B cell (primary cell): ENCODE results near the gene PPP1R3E. TPM values are rescaled to one million over a fixed set of nuclear protein-coding genes. Genes with fewer than 3 reads are reported as not detected.

Source experiments
- ATAC-seq: fragments of 200-7000 bp; cut with Tn5 transposase; one replicate; pipeline ENCODE4 v1.10.0; 2021; ENCODE audit warnings: low read depth, mild to moderate bottlenecking, moderate number of reproducible peaks, moderate library complexity
- CTCF ChIA-PET: fragments of 350-600 bp; sonication (Branson Sonifier 250); formaldehyde crosslinking; loops from one replicate; lab custom pipeline; 2021; ENCODE audit warnings: antibody characterized with exemption, inconsistent platforms; lab: Charles Lee
- POLR2A ChIA-PET: fragments of 350-600 bp; sonication (Branson Sonifier 250); formaldehyde crosslinking; loops from one replicate; lab custom pipeline; 2021; ENCODE audit warnings: antibody characterized with exemption; lab: Charles Lee
- DNase-seq: peaks from one replicate; pipeline ENCODE4 v3.0.0; 2013
- H2AFZ ChIP-seq: 2 replicates; pipeline ENCODE4 v1.6.1; 2012; ENCODE audit warnings: mild to moderate bottlenecking, low read depth, low read length; ENCODE audit not compliant: insufficient read depth, poor library complexity, severe bottlenecking
- H3K27ac ChIP-seq, 2 donors: 1 replicate in 1 of 2; 2 replicates in 1 of 2; pipeline ENCODE4 v1.5.1; 2012 to 2013; ENCODE audit warnings: low read length in 2 of 2, mild to moderate bottlenecking in 2 of 2, moderate library complexity in 1 of 2
- H3K27me3 ChIP-seq, 4 experiments: fragments of 200-600 bp in 1 of 4; sonication (generic) in 1 of 4; replicated peaks in 1 of 4; 1 replicate in 2 of 4; 2 replicates in 2 of 4; pipeline versions ENCODE4 v1.6.1 to v1.7.0; 2013 to 2016; ENCODE audit warnings: low read length in 3 of 4, mild to moderate bottlenecking in 2 of 4, mixed read lengths in 1 of 4, moderate library complexity in 1 of 4; ENCODE audit not compliant: insufficient read depth in 4 of 4, control insufficient read depth in 3 of 4; ENCODE audit errors: control extremely low read depth in 1 of 4
- H3K36me3 ChIP-seq, 2 experiments: replicated peaks in 1 of 2; 1 replicate in 1 of 2; 2 replicates in 1 of 2; pipeline versions ENCODE4 v1.6.1 to v1.7.1; 2013; ENCODE audit warnings: low read length in 1 of 2; ENCODE audit not compliant: insufficient read depth in 2 of 2, control insufficient read depth in 1 of 2; ENCODE audit errors: control extremely low read depth in 1 of 2, extremely low read depth in 1 of 2
- H3K4me1 ChIP-seq, 2 donors: fragments of 200-600 bp in 1 of 2; sonication (generic) in 1 of 2; 1 replicate in 1 of 2; 2 replicates in 1 of 2; pipeline versions ENCODE4 v1.5.1 to v1.6.1; 2013 to 2017; ENCODE audit warnings: low read length in 2 of 2; ENCODE audit not compliant: control insufficient read depth in 2 of 2, insufficient read depth in 2 of 2
- H3K4me2 ChIP-seq: replicated peaks from 2 replicates; pipeline ENCODE3; 2012; ENCODE audit warnings: mild to moderate bottlenecking, low read depth, low read length; ENCODE audit not compliant: poor library complexity, severe bottlenecking
- H3K4me3 ChIP-seq, 5 experiments: fragments of 200-600 bp in 1 of 5; sonication (generic) in 1 of 5; 1 replicate in 3 of 5; 2 replicates in 2 of 5; pipeline versions ENCODE4 v1.5.1 to v1.7.0; 2011 to 2016; ENCODE audit warnings: low read length in 4 of 5, mild to moderate bottlenecking in 4 of 5, low read depth in 2 of 5, control low read depth in 1 of 5, moderate library complexity in 1 of 5; ENCODE audit not compliant: insufficient read depth in 1 of 5; ENCODE audit errors: control extremely low read depth in 1 of 5, extremely low read depth in 1 of 5
- H3K79me2 ChIP-seq: fragments of 200-600 bp; sonication (generic); one replicate; pipeline ENCODE4 v1.6.0; 2016; ENCODE audit warnings: low read length; ENCODE audit not compliant: control insufficient read depth, insufficient read depth
- H3K9ac ChIP-seq: fragments of 200-600 bp; sonication (generic); 2 replicates; pipeline ENCODE4 v1.6.1; 2017; ENCODE audit warnings: mild to moderate bottlenecking, low read length, moderate library complexity
- H3K9me3 ChIP-seq, 3 donors: one replicate each; pipeline versions ENCODE4 v1.6.1 to v1.7.1; 2013; ENCODE audit warnings: low read length in 2 of 3; ENCODE audit not compliant: control insufficient read depth in 2 of 3, insufficient read depth in 1 of 3; ENCODE audit errors: control extremely low read depth in 1 of 3
- H4K20me1 ChIP-seq: 2 replicates; pipeline ENCODE4 v1.6.0; 2012; ENCODE audit warnings: mild to moderate bottlenecking, low read length; ENCODE audit not compliant: insufficient read depth, control insufficient read depth, poor library complexity, severe bottlenecking
- H3K27ac Mint-ChIP-seq: one replicate; pipeline ENCODE4 v1.8.0; 2021; ENCODE audit warnings: mixed read lengths
- H3K27me3 Mint-ChIP-seq: one replicate; pipeline ENCODE4 v1.8.0; 2021; ENCODE audit warnings: mixed read lengths
- H3K4me1 Mint-ChIP-seq: one replicate; pipeline ENCODE4 v1.8.0; 2021; ENCODE audit warnings: mixed read lengths
- H3K4me3 Mint-ChIP-seq: one replicate; pipeline ENCODE4 v1.8.0; 2021; ENCODE audit warnings: mixed read lengths
- H3K9me3 Mint-ChIP-seq: one replicate; pipeline ENCODE4 v1.8.0; 2022; ENCODE audit warnings: mixed read lengths; ENCODE audit not compliant: insufficient read depth
- WGBS: methylation state at CpG from one replicate; pipeline ENCODE4 v1.1.5; 2013; ENCODE audit warnings: missing lambda C conversion rate; ENCODE audit not compliant: insufficient coverage; 5-methylcytosine and 5-hydroxymethylcytosine counted together
- intact Hi-C: fragments of 100-400 bp; cut with micrococcal nuclease; formaldehyde crosslinking; loops from one replicate; pipeline ENCODE4 v1.10.0; 2022
- polyA plus RNA-seq: library from polyadenylated mRNA; depleted of rRNA; stranded (reverse); fragments of >200 nt; gene quantifications from 2 replicates; pipeline ENCODE4 v1.2.3, GENCODE V29; 2012
- total RNA-seq, 2 donors: library from RNA; stranded (reverse); fragments of 120-200 nt in 1 of 2; gene quantifications; 1 replicate in 1 of 2; 2 replicates in 1 of 2; pipeline versions ENCODE4 v1.2.3 to v1.2.4, GENCODE V29; 2013 to 2022
- TF ChIP-seq, protein P1 (sequence below): fragments of 200-600 bp; IDR thresholded peaks from one replicate; pipeline ENCODE4 v1.8.0; 2022; ENCODE audit warnings: antibody characterized with exemption, mild to moderate bottlenecking

PPP1R3E gene
- total and polyA plus RNA-seq, 2 donors (not counting 1 experiment from before 2014, with no cell fraction given) = 56.9 to 76.7 TPM

DNA sequence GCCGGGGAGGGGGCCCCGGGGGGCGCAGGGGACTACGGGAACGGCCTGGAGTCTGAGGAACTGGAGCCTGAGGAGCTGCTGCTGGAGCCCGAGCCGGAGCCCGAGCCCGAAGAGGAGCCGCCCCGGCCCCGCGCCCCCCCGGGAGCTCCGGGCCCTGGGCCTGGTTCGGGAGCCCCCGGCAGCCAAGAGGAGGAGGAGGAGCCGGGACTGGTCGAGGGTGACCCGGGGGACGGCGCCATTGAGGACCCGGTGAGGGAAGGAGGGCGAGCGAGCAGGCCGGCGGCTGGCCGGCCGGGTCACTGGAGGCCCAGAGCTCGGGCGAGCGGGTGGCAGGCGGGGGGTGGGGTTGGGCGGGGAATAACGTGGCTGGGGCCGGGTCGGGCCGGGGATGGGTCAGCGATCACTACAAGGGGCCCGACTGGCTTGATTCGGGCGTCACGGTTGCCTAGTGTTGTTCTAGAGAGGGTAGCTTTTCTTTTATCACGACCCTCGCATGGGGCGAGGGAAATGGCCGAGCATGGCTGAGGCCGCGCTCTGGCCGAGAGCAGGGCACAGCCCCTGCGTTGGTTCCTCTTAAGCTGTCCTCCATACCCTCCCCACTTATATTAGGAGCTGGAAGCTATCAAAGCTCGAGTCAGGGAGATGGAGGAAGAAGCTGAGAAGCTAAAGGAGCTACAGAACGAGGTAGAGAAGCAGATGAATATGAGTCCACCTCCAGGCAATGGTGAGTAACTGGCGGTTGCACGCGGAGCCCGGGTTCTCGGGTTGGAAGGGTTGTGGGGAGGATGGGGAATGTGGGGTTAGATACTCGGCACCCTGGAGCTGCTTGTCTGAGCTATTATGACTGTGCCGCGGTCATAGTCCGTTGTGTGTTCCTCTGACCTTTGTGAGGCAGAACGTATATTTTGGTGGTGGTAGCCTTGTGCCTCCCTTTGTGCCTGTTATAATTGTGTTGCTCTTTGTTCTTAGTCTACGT lies 19.2 kb upstream of the PPP1R3E start:
- under 1% methylated on average over 36 of the region's 64 CpGs for WGBS
- H3K79me2 ChIP-seq = peaks cover 15% of the 10 kb centered on the region
- ChIA-PET CTCF (interaction anchor here (0.5 to 6.7 kb wide), 19 partner anchors 15 to 1834 kb away, joined by 3 to 56 read pairs (median 6); partner anchors contain the start of genes ACIN1, BCL2L2, C14orf119 and CDH24), POLR2A (interaction anchor here (0.6 to 4.4 kb wide), 15 partner anchors 8 to 438 kb away, joined by 3 to 84 read pairs (median 4); partner anchors contain the start of genes ACIN1, AP1G2, BCL2L2 and C14orf119)
- H3K4me2 ChIP-seq = peak overlapping the region; percentile 92
- peaks cover 7 to 32% of the 10 kb centered on the region in 2 experiments for H3K36me3 ChIP-seq
- H4K20me1 ChIP-seq = peaks cover 13% of the 10 kb centered on the region
- peak overlapping the region; percentile 90 for H3K27ac Mint-ChIP-seq
- peaks cover 33% of the 10 kb centered on the region for H3K4me1 Mint-ChIP-seq
- H3K9me3 ChIP-seq = no peaks in the 10 kb centered on the region
- intact Hi-C loops = loop anchor here (1.0 to 2.0 kb wide), 9 partner anchors 16 to 1121 kb away; partner anchors contain the start of genes ACIN1, BCL2L2, C14orf119 and HOMEZ
- peak overlapping the region; percentile 79 for H2AFZ ChIP-seq
- H3K27me3 ChIP-seq = no peaks in the 10 kb centered on the region
- H3K4me3 ChIP-seq = peak overlapping the region; percentile 32 to 89 (median 73)
- peak overlapping the region; percentile 79 to 90 for H3K27ac ChIP-seq
- DNase-seq (peak; percentile 57), ATAC-seq (no peak)
- peak overlapping the region; percentile 80 for H3K9ac ChIP-seq
- peak overlapping the region; percentile 93 for H3K4me3 Mint-ChIP-seq
- TF ChIP-seq, protein P1, sequence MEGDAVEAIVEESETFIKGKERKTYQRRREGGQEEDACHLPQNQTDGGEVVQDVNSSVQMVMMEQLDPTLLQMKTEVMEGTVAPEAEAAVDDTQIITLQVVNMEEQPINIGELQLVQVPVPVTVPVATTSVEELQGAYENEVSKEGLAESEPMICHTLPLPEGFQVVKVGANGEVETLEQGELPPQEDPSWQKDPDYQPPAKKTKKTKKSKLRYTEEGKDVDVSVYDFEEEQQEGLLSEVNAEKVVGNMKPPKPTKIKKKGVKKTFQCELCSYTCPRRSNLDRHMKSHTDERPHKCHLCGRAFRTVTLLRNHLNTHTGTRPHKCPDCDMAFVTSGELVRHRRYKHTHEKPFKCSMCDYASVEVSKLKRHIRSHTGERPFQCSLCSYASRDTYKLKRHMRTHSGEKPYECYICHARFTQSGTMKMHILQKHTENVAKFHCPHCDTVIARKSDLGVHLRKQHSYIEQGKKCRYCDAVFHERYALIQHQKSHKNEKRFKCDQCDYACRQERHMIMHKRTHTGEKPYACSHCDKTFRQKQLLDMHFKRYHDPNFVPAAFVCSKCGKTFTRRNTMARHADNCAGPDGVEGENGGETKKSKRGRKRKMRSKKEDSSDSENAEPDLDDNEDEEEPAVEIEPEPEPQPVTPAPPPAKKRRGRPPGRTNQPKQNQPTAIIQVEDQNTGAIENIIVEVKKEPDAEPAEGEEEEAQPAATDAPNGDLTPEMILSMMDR = no peak
- H3K4me1 ChIP-seq = peaks cover 21 to 24% of the 10 kb centered on the region in 2 donors
- H3K27me3 Mint-ChIP-seq = no peaks in the 10 kb centered on the region
- no peaks in the 10 kb centered on the region for H3K9me3 Mint-ChIP-seq
